ENCODE data around the gene MAP2K2. TPM values are rescaled to one million over a fixed set of nuclear protein-coding genes. Genes with fewer than 3 reads are reported as not detected.
A peak's percentile ranks its signal among the peaks of the same experiment; 100 is the strongest.

The MAP2K2 gene
- total RNA-seq, 2 experiments from 2014 or later, result 186 to 202 TPM

- H3K27me3 Mint-ChIP-seq, result no peaks in the 10 kb centered on the region
- H3K9me3 Mint-ChIP-seq, result no peaks in the 10 kb centered on the region
- ChIA-PET CTCF (no interaction called here), POLR2A (interaction anchor here (0.6 kb wide), 1 partner anchor 18 kb away, joined by 3 read pairs; no protein-coding TSS in a partner anchor)
- peak overlapping the region; percentile 83 for H3K27ac Mint-ChIP-seq
- H3K4me3 Mint-ChIP-seq, result peak overlapping the region; percentile 94
- no peak for DNase-seq
- H3K36me3 Mint-ChIP-seq (ENCODE audit: low read depth), result peaks cover 13% of the 10 kb centered on the region
- H3K4me1 Mint-ChIP-seq, result peaks cover 33% of the 10 kb centered on the region
These were observed 1.4 kb downstream of the MAP2K2 start for GRCh38 chr19:4122480-4122879.

- no peaks in the 10 kb centered on the region for H3K27me3 Mint-ChIP-seq
- DNase-seq, result no peak
- no peaks in the 10 kb centered on the region for H3K9me3 Mint-ChIP-seq
- no peak overlapping the region for H3K27ac Mint-ChIP-seq
- no peak overlapping the region for H3K4me3 Mint-ChIP-seq
- ChIA-PET CTCF (no interaction called here), POLR2A (no interaction called here)
- peaks cover 19% of the 10 kb centered on the region for H3K36me3 Mint-ChIP-seq (ENCODE audit: low read depth)
- peaks cover 36% of the 10 kb centered on the region for H3K4me1 Mint-ChIP-seq
These were observed 2.1 kb downstream of the MAP2K2 start for GRCh38 chr19:4121815-4122214.

GRCh38 chr19:4121273-4121612 lies 2.7 kb downstream of the MAP2K2 start:
- Mint-ChIP-seq H3K27me3 (no peaks in the 10 kb centered on the region), H3K9me3 (no peaks in the 10 kb centered on the region), H3K27ac (no peak overlapping the region), H3K4me3 (no peak overlapping the region), H3K4me1 (peaks cover 38% of the 10 kb centered on the region), H3K36me3 (ENCODE audit: low read depth) (peaks cover 22% of the 10 kb centered on the region)
- ChIA-PET POLR2A (interaction anchor here (2.5 kb wide), 1 partner anchor 12 kb away, joined by 8 read pairs; no protein-coding TSS in a partner anchor), CTCF (no interaction called here)
- no peak for DNase-seq

GRCh38 chr19:4120559-4121272 lies 3.2 kb downstream of the MAP2K2 start:
- Mint-ChIP-seq H3K4me1 (peaks cover 40% of the 10 kb centered on the region), H3K27me3 (no peaks in the 10 kb centered on the region), H3K27ac (no peak overlapping the region), H3K9me3 (no peaks in the 10 kb centered on the region), H3K36me3 (ENCODE audit: low read depth) (peaks cover 24% of the 10 kb centered on the region), H3K4me3 (no peak overlapping the region)
- CTCF ChIA-PET, result no interaction called here
- POLR2A ChIA-PET, result interaction anchor here (1.0 to 2.5 kb wide), 3 partner anchors 12 to 135 kb away, joined by 4 to 8 read pairs (median 6); partner anchors contain the start of gene EEF2
- no peak for DNase-seq

GRCh38 chr19:4119763-4120162 lies 4.2 kb downstream of the MAP2K2 start:
- H3K9me3 Mint-ChIP-seq, result no peaks in the 10 kb centered on the region
- POLR2A ChIA-PET, result interaction anchor here (1.0 to 2.5 kb wide), 4 partner anchors 11 to 134 kb away, joined by 4 to 8 read pairs (median 5); partner anchors contain the start of genes EEF2 and ZBTB7A
- H3K27ac Mint-ChIP-seq, result no peak overlapping the region
- H3K27me3 Mint-ChIP-seq, result no peaks in the 10 kb centered on the region
- CTCF ChIA-PET, result no interaction called here
- no peak overlapping the region for H3K4me3 Mint-ChIP-seq
- peaks cover 46% of the 10 kb centered on the region for H3K4me1 Mint-ChIP-seq
- H3K36me3 Mint-ChIP-seq (ENCODE audit: low read depth), result peaks cover 33% of the 10 kb centered on the region
- DNase-seq, result no peak

GRCh38 chr19:4115818-4116385 lies 8.0 kb downstream of the MAP2K2 start:
- no peak for DNase-seq
- ChIA-PET CTCF (interaction anchor here (0.6 to 2.1 kb wide), 6 partner anchors 25 to 181 kb away, joined by 3 to 9 read pairs (median 4); partner anchors contain the start of gene EEF2), POLR2A (interaction anchor here (1.0 to 1.6 kb wide), 7 partner anchors 15 to 130 kb away, joined by 3 to 8 read pairs (median 4); partner anchors contain the start of gene EEF2)
- Mint-ChIP-seq H3K27ac (peak overlapping the region; percentile 77), H3K9me3 (no peaks in the 10 kb centered on the region), H3K36me3 (ENCODE audit: low read depth) (peaks cover 57% of the 10 kb centered on the region), H3K4me3 (no peak overlapping the region), H3K4me1 (peaks cover 42% of the 10 kb centered on the region), H3K27me3 (no peaks in the 10 kb centered on the region)

GRCh38 chr19:4115050-4115817 lies 8.7 kb downstream of the MAP2K2 start:
- peaks cover 63% of the 10 kb centered on the region for H3K36me3 Mint-ChIP-seq (ENCODE audit: low read depth)
- peaks cover 41% of the 10 kb centered on the region for H3K4me1 Mint-ChIP-seq

GRCh38 chr19:4114181-4114580 lies 9.7 kb downstream of the MAP2K2 start:
- POLR2A ChIA-PET, result interaction anchor here (0.8 to 1.6 kb wide), 4 partner anchors 10 to 48 kb away, joined by 4 to 8 read pairs (median 5); partner anchors contain the start of gene ZBTB7A
- Mint-ChIP-seq H3K27ac (peak overlapping the region; percentile 77), H3K36me3 (ENCODE audit: low read depth) (peaks cover 71% of the 10 kb centered on the region), H3K27me3 (no peaks in the 10 kb centered on the region), H3K4me1 (peaks cover 49% of the 10 kb centered on the region), H3K4me3 (no peak overlapping the region), H3K9me3 (no peaks in the 10 kb centered on the region)
- no peak for DNase-seq
- CTCF ChIA-PET, result interaction anchor here (1.5 to 2.1 kb wide), 2 partner anchors 27 to 127 kb away, joined by 7 to 9 read pairs; no protein-coding TSS in a partner anchor

More at GRCh38 chr19:4115050-4115817, 8.7 kb downstream of the MAP2K2 start:
- ChIA-PET POLR2A (interaction anchor here (1.0 to 1.6 kb wide), 7 partner anchors 14 to 129 kb away, joined by 3 to 8 read pairs (median 4); partner anchors contain the start of gene EEF2), CTCF (interaction anchor here (0.6 to 2.1 kb wide), 6 partner anchors 26 to 181 kb away, joined by 3 to 9 read pairs (median 4); partner anchors contain the start of gene EEF2)
- peak overlapping the region; percentile 77 for H3K27ac Mint-ChIP-seq
- no peaks in the 10 kb centered on the region for H3K9me3 Mint-ChIP-seq
- peak; percentile 82 for DNase-seq
- no peaks in the 10 kb centered on the region for H3K27me3 Mint-ChIP-seq
- H3K4me3 Mint-ChIP-seq, result peak overlapping the region; percentile 30

- ChIA-PET CTCF (no interaction called here), POLR2A (interaction anchor here (0.8 to 0.9 kb wide), 2 partner anchors 9 to 47 kb away, joined by 4 to 6 read pairs; partner anchors contain the start of gene ZBTB7A)
- no peaks in the 10 kb centered on the region for H3K27me3 Mint-ChIP-seq
- H3K27ac Mint-ChIP-seq, result peak overlapping the region; percentile 65
- H3K4me3 Mint-ChIP-seq, result no peak overlapping the region
- no peaks in the 10 kb centered on the region for H3K9me3 Mint-ChIP-seq
- no peak for DNase-seq
- H3K4me1 Mint-ChIP-seq, result peaks cover 55% of the 10 kb centered on the region
- peaks cover 78% of the 10 kb centered on the region for H3K36me3 Mint-ChIP-seq (ENCODE audit: low read depth)
These were observed 10.4 kb downstream of the MAP2K2 start for GRCh38 chr19:4113398-4114088.

- no peaks in the 10 kb centered on the region for H3K27me3 Mint-ChIP-seq
- POLR2A ChIA-PET, result no interaction called here
- H3K9me3 Mint-ChIP-seq, result no peaks in the 10 kb centered on the region
- H3K36me3 Mint-ChIP-seq (ENCODE audit: low read depth), result peaks cover 82% of the 10 kb centered on the region
- peaks cover 59% of the 10 kb centered on the region for H3K4me1 Mint-ChIP-seq
- no peak overlapping the region for H3K4me3 Mint-ChIP-seq
- CTCF ChIA-PET, result no interaction called here
- no peak for DNase-seq
- no peak overlapping the region for H3K27ac Mint-ChIP-seq
These were observed 11.6 kb downstream of the MAP2K2 start for GRCh38 chr19:4112367-4112766.

- peaks cover 64% of the 10 kb centered on the region for H3K4me1 Mint-ChIP-seq
- H3K27ac Mint-ChIP-seq, result peak overlapping the region; percentile 95
- H3K9me3 Mint-ChIP-seq, result no peaks in the 10 kb centered on the region
- no peak overlapping the region for H3K4me3 Mint-ChIP-seq
- peaks cover 86% of the 10 kb centered on the region for H3K36me3 Mint-ChIP-seq (ENCODE audit: low read depth)
- CTCF ChIA-PET, result interaction anchor here (0.5 to 1.2 kb wide), 3 partner anchors 30 to 122 kb away, joined by 3 to 13 read pairs (median 4); no protein-coding TSS in a partner anchor
- H3K27me3 Mint-ChIP-seq, result no peaks in the 10 kb centered on the region
- no peak for DNase-seq
- POLR2A ChIA-PET, result interaction anchor here (0.9 to 1.3 kb wide), 7 partner anchors 10 to 229 kb away, joined by 3 to 14 read pairs (median 4); partner anchors contain the start of genes STAP2 and ZBTB7A
These were observed 14.3 kb downstream of the MAP2K2 start for GRCh38 chr19:4109626-4109945.

All from activated CD4-positive, alpha-beta memory T cell treated with anti-CD3 and anti-CD28 coated beads, Interleukin-2, amount 10 ng/mL, durations not matched to agents 7 days and 5 days (primary cell).